Neural crest cell (in vitro differentiated cells): Measurements from ENCODE around the gene EEF1A2. TPM values are rescaled to one million over a fixed set of nuclear protein-coding genes. Genes with fewer than 3 reads are reported as not detected.

ENCODE experiments used
- DNase-seq: peaks from one replicate; pipeline ENCODE4 v3.0.0; 2021; ENCODE audit warnings: low read depth, mixed read lengths, low spot score
- H3K27ac Mint-ChIP-seq: one replicate; pipeline ENCODE4 v1.8.0; 2021; ENCODE audit warnings: mild to moderate bottlenecking, mixed read lengths; ENCODE audit not compliant: unreplicated experiment
- H3K27me3 Mint-ChIP-seq: 2 replicates; pipeline ENCODE4 v1.8.0; 2021; ENCODE audit warnings: low read depth, mild to moderate bottlenecking, mixed read lengths
- H3K36me3 Mint-ChIP-seq: 2 replicates; pipeline ENCODE4 v1.8.0; 2021; ENCODE audit warnings: low read depth, mild to moderate bottlenecking, mixed read lengths
- H3K4me1 Mint-ChIP-seq: 2 replicates; pipeline ENCODE4 v1.8.0; 2021; ENCODE audit warnings: mixed read lengths
- H3K4me3 Mint-ChIP-seq: one replicate; pipeline ENCODE4 v1.8.0; 2021; ENCODE audit warnings: mild to moderate bottlenecking, mixed read lengths
- H3K9me3 Mint-ChIP-seq: 2 replicates; pipeline ENCODE4 v1.8.0; 2021; ENCODE audit warnings: mixed read lengths
- total RNA-seq: library from RNA; stranded (reverse); gene quantifications from 2 replicates; pipeline ENCODE4 v1.2.1, GENCODE V29; 2021
- TF ChIP-seq, protein P1 (sequence below): fragments of 200-600 bp; sonication (generic); conservative IDR thresholded peaks from 2 replicates; pipeline ENCODE4 v1.5.0; 2021; ENCODE audit warnings: antibody characterized with exemption, mild to moderate bottlenecking

The EEF1A2 gene
- total RNA-seq, 1 donor from 2014 or later, result 4.6 TPM

DNA sequence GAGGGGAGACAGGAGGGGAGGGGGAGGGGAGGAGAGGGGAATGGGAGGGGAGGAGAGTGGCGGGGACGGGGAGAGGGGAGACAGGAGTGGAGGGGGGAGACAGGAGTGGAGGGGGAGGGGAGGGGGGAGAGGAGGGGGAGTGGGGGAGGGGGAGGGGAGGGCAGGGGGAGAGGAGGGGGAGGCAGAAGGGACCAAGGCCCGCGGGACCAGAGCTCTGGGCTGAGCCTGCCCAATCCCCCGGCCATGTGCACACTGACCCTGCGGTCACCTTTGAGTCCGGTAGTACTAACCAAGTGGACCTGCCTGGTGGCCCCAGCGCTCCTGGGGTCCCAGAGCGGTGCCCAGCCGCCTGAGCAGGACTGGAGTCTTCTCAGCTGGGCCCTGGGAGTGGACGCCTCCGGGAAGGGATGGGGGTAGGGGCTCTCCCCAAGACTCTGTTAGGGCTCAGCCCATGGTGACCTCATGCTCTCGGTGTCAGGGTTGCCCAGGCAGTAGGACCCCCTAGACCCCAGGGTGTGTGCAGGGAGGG, 26.0 kb downstream of the EEF1A2 start:
- TF ChIP-seq, protein P1, sequence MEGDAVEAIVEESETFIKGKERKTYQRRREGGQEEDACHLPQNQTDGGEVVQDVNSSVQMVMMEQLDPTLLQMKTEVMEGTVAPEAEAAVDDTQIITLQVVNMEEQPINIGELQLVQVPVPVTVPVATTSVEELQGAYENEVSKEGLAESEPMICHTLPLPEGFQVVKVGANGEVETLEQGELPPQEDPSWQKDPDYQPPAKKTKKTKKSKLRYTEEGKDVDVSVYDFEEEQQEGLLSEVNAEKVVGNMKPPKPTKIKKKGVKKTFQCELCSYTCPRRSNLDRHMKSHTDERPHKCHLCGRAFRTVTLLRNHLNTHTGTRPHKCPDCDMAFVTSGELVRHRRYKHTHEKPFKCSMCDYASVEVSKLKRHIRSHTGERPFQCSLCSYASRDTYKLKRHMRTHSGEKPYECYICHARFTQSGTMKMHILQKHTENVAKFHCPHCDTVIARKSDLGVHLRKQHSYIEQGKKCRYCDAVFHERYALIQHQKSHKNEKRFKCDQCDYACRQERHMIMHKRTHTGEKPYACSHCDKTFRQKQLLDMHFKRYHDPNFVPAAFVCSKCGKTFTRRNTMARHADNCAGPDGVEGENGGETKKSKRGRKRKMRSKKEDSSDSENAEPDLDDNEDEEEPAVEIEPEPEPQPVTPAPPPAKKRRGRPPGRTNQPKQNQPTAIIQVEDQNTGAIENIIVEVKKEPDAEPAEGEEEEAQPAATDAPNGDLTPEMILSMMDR, result no peak
- Mint-ChIP-seq H3K27ac (no peak overlapping the region), H3K4me3 (no peak overlapping the region), H3K9me3 (no peaks in the 10 kb centered on the region), H3K36me3 (no peaks in the 10 kb centered on the region), H3K27me3 (peaks cover 32% of the 10 kb centered on the region), H3K4me1 (peaks cover 4% of the 10 kb centered on the region)
- DNase-seq, result no peak

DNA sequence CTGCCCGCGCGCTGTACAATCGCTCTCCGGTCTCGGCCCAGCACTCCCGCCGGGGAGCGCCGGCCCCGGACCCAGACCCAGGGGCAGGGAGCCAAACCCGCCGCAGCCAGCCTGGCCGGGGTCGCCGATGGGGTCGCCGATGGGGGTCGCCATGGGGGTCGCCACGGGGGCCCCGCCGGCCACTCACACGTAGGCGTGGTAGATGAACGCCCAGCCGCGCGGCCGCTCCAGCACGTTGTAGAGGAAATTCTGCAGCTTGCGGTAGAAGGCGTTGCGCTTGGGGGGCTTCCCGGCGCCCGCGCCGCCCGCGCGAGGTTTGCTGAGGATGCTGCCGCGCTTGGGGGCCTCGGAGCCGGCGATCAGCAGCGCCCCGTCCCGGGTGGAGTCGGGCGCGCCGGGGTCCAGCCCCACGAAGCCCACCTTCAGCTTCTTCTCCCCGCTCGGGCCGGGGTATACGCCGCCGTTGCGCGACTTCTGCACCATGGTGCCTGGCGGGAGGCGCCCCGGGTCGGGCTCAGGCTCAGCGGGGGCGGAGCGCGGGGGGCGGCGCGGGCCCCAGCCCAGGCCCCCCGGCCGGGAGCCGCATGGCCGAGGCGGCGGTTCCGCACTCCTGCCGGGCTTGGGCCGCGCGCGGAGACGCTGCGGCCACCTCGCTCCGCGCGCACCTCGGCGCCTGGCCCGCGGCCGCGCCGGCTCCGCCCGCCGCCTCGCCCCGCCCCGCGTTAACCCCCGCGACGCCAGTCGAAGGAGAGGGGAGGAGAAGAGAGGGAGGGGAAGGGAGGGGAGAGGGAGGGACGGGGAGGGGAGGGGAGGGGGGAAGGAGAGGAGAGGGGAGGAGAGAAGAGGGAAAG, 26.7 kb downstream of the EEF1A2 start, which contains the start of gene KCNQ2:
Gene KCNQ2 (minus strand): TSS at position 675 of the 851 bp plus-strand sequence. CDS start 192 bp downstream, at position 483.
- Mint-ChIP-seq H3K4me3 (peak within 1 kb of the TSS; percentile 67), H3K4me1 (peaks cover 7% of the 10 kb centered on the region), H3K9me3 (no peaks in the 10 kb centered on the region), H3K36me3 (peaks cover 1% of the 10 kb centered on the region), H3K27me3 (peaks cover 26% of the 10 kb centered on the region), H3K27ac (no peak within 1 kb of the TSS)
- peak; percentile 60 for DNase-seq
- TF ChIP-seq, protein P1, result no peak

DNA sequence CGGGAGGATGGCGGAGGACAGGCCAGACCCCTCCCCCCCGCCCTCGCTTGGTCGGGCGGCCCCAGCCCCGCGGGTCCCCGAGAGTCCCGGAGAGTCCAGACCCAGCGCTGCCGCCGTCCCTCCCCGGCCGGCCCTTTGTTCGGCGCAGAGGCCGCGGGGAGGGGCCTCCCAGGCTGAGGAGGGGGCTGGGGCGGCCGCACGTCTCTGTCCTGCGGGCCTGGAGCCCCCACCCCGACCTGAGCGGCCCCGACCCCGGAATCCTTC, 27.2 kb downstream of the EEF1A2 start:
- no peak for DNase-seq
- H3K36me3 Mint-ChIP-seq, result peaks cover 3% of the 10 kb centered on the region
- H3K27ac Mint-ChIP-seq, result no peak overlapping the region
- H3K4me3 Mint-ChIP-seq, result no peak overlapping the region
- peaks cover 10% of the 10 kb centered on the region for H3K4me1 Mint-ChIP-seq
- TF ChIP-seq, protein P1, result no peak
- peaks cover 21% of the 10 kb centered on the region for H3K27me3 Mint-ChIP-seq
- H3K9me3 Mint-ChIP-seq, result no peaks in the 10 kb centered on the region

DNA sequence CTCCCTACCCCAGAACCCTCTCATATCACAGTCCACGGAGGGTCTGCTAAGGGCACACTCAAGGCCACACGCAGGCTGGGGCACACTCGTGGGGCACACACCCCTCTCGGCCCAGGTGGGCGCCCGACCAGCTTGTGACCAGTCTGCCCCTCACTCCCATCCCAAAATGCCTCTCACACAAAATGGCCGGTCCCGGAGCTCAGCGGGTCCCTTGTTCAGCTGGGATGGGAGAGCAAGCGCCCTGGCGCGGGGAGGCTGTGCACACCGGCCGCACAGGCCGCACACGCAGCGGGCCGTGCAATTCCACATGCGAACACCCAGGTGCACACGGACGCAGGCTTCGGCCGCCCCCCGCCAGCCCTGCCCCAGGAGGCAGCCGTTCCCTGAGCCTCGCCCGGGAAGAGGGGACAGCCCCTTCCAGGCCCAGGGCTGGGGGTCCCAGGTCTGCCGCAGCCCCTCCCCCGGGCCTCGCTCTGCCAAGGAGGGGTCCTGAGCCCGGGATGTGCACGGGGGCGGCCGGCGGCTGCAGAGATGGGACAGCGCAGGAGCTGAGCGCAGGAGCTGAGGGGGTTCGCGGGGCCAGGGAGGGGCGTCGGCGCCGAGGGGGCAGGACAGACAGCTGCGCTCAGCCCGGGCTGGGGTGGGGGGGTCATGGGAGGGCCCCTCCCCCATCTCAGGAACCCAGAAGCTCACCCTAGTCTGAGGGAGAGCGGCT, 27.7 kb downstream of the EEF1A2 start:
- H3K36me3 Mint-ChIP-seq, result peaks cover 3% of the 10 kb centered on the region
- TF ChIP-seq, protein P1, result no peak
- no peak overlapping the region for H3K27ac Mint-ChIP-seq
- H3K9me3 Mint-ChIP-seq, result no peaks in the 10 kb centered on the region
- peaks cover 10% of the 10 kb centered on the region for H3K4me1 Mint-ChIP-seq
- no peak for DNase-seq
- H3K4me3 Mint-ChIP-seq, result peak overlapping the region; percentile 85
- H3K27me3 Mint-ChIP-seq, result peaks cover 21% of the 10 kb centered on the region

DNA sequence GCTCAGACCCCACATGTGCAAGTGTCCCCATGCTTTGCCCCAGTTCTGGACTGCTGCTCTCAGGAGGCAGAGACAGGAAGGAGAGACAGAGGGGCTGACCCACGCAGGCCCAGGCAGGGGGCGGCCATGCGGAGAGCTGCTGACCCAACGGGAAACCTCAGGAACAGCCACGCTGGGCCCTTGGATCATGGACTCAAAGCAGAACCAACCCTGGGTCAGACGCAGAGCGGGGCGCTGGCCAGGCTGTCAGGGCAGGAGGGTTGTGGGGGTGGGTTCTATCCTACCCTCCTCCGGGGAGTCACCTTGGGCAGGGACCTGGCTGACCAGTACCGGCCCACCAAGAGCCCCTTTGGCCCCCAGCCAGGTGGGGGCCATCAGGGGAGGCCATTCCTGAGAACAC, 28.5 kb downstream of the EEF1A2 start:
- H3K4me1 Mint-ChIP-seq, result peaks cover 14% of the 10 kb centered on the region
- DNase-seq, result no peak
- peaks cover 3% of the 10 kb centered on the region for H3K36me3 Mint-ChIP-seq
- TF ChIP-seq, protein P1, result no peak
- H3K27ac Mint-ChIP-seq, result no peak overlapping the region
- peak overlapping the region; percentile 85 for H3K4me3 Mint-ChIP-seq
- H3K27me3 Mint-ChIP-seq, result peaks cover 17% of the 10 kb centered on the region
- no peaks in the 10 kb centered on the region for H3K9me3 Mint-ChIP-seq
